ENCODE measurements around the gene DGKI. TPM values are rescaled to one million over a fixed set of nuclear protein-coding genes. Genes with fewer than 3 reads are reported as not detected.
"Not testable (repeated sequence)": the region's sequence is repeated elsewhere in the genome, so short reads cannot be mapped to it uniquely, and the experiment has no call there.

Gene DGKI
- total RNA-seq, 1 donor from 2014 or later: 21.4 TPM

DNA sequence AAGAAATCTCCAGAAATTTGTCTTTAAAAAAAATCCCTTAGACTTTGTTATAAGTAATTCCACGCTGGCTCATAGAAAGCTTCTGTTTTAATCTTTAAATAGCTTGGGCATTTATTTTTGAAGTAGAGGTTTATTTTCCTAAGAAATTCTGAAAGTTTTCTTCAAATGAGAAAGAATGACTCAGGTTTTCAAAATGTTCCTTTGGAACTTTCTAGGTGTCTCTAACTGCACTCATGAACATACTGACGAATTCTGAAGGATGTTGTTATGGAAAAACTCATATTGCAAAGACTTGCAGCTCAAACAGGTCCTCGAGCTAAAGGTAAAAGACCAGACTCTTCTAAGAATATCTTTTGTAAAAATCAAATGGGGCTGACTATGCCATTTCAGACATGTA, 10.7 kb downstream of the DGKI start:
- Mint-ChIP-seq H3K27ac (no peak overlapping the region), H3K9me3 (peaks cover 11% of the 10 kb centered on the region), H3K27me3 (peaks cover 6% of the 10 kb centered on the region), H3K4me1 (no peaks in the 10 kb centered on the region), H3K4me3 (no peak overlapping the region), H3K36me3 (ENCODE audit: low read depth) (no peaks in the 10 kb centered on the region)
- no peak for DNase-seq
- intact Hi-C loops (cut with micrococcal nuclease): no loop called here

DNA sequence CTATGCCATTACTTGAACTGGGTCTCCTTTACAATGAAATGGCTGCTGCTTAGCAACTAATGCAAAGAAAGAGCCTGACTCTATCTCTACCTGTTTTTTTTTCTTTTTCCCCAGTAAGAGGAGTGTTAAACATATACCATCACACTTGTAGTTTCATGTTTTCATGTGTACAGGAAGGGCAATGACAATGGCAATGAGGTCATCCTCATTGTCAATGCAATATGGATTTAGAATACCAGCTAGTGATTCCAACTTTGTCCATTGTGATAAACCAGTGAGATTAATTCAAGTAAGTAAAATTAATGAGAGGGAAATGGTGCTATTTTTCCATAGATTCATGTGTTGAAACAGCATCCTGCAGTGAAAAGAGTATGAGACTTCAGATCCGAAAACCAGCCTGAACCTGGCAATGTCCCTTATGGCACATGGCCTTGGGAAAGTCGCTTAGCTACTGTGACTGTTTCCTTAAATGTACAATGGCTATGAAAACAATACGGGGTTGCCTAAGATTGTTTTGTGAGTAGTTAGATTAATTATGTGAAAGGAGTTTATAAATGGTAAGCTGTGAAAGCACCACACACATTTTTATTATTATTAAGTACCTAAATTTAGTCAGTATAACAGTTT, 11.2 kb downstream of the DGKI start:
- Mint-ChIP-seq H3K36me3 (ENCODE audit: low read depth) (no peaks in the 10 kb centered on the region), H3K4me3 (no peak overlapping the region), H3K4me1 (no peaks in the 10 kb centered on the region), H3K27ac (no peak overlapping the region), H3K9me3 (peaks cover 11% of the 10 kb centered on the region), H3K27me3 (peaks cover 6% of the 10 kb centered on the region)
- intact Hi-C loops (cut with micrococcal nuclease): no loop called here
- no peak for DNase-seq

DNA sequence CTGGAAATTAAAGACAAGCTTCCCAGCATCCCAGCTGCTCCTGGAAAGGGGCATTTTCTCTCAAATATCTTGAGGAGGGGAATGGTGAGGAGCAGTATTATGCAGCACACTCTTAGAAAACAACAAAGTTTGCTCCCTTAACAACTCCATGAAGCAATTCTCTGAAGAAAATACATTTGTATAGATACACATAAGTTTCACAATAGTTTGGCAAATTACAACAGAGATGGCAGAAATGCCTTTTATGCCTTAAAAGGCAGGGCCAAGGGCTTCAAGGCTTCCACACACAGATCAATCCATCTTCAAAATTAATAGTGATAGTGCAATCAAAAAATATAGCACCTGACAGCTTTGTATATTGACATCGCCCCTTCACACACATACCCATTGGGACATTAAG, 12.2 kb downstream of the DGKI start:
- H3K4me1 Mint-ChIP-seq: no peaks in the 10 kb centered on the region
- no peak overlapping the region for H3K27ac Mint-ChIP-seq
- DNase-seq: no peak
- peaks cover 3% of the 10 kb centered on the region for H3K27me3 Mint-ChIP-seq
- no peak overlapping the region for H3K4me3 Mint-ChIP-seq
- H3K36me3 Mint-ChIP-seq (ENCODE audit: low read depth): no peaks in the 10 kb centered on the region
- peaks cover 11% of the 10 kb centered on the region for H3K9me3 Mint-ChIP-seq
- intact Hi-C loops (cut with micrococcal nuclease): no loop called here

DNA sequence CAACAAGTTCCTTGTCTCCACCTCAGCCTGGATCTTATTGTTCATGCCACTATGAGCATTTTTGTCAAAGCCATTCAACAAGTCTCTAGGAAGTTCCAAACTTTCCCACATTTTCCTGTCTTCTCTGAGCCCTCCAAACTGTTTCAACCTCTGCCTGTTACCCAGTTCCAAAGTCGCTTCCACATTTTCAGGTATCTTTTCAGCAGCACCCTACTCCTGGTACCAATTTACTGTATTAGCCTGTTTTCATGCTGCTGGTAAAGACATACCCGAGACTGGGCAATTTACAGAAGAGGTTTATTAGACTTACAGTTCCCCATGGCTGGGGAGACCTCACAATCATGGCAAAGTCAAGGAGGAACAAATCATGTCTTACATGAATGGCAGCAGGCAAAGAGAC, 13.8 kb downstream of the DGKI start:
- DNase-seq; H3K4me3 Mint-ChIP-seq; H3K4me1 Mint-ChIP-seq; H3K27ac Mint-ChIP-seq; H3K27me3 Mint-ChIP-seq; intact Hi-C loops (cut with micrococcal nuclease); H3K36me3 Mint-ChIP-seq (ENCODE audit: low read depth): not testable (repeated sequence)
- H3K9me3 Mint-ChIP-seq: peaks cover 11% of the 10 kb centered on the region

DNA sequence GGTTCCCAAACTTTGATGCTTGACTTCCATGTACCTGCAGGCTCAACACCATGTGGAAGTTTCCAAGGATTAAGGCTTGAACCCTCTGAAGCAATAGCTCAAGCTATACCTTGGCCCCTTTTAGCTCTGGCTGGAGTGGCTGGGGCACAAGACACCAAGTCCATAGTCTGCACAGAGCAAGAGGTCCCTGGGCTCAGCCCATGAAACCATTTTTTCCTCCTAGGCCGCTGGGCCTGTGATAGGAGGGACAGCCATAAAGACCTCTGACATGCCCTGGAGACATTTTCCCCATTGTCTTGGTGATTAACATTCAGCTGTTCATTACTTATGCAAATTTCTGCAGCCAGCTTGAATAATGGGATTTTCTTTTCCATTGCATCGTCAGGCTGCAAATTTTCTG, 14.4 kb downstream of the DGKI start:
- H3K36me3 Mint-ChIP-seq (ENCODE audit: low read depth): no peaks in the 10 kb centered on the region
- intact Hi-C loops (cut with micrococcal nuclease): no loop called here
- H3K27ac Mint-ChIP-seq: no peak overlapping the region
- no peak overlapping the region for H3K4me3 Mint-ChIP-seq
- peaks cover 5% of the 10 kb centered on the region for H3K27me3 Mint-ChIP-seq
- DNase-seq: no peak
- H3K9me3 Mint-ChIP-seq: peaks cover 11% of the 10 kb centered on the region
- no peaks in the 10 kb centered on the region for H3K4me1 Mint-ChIP-seq

DNA sequence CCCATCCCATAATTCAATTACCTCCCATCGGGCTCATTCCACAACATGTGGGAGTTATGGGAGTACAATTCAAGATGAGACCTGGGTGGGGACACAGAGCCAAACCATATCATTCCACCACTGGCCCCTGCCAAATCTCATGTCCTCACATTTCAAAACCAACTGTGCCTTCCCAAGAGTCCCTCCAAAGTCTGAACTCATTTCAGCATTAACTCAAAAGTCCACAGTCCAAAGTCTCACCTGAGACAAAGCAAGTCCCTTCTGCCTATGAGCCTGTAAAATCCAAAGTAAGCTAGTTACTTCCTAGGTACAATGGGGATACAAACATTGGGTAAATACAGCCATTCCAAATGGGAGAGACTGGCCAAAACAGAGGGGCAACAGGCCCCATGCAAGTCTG, 15.2 kb downstream of the DGKI start:
- H3K27me3 Mint-ChIP-seq; H3K27ac Mint-ChIP-seq; H3K4me3 Mint-ChIP-seq; DNase-seq; intact Hi-C loops (cut with micrococcal nuclease); H3K36me3 Mint-ChIP-seq (ENCODE audit: low read depth); H3K4me1 Mint-ChIP-seq: not testable (repeated sequence)
- H3K9me3 Mint-ChIP-seq: peaks cover 11% of the 10 kb centered on the region

DNA sequence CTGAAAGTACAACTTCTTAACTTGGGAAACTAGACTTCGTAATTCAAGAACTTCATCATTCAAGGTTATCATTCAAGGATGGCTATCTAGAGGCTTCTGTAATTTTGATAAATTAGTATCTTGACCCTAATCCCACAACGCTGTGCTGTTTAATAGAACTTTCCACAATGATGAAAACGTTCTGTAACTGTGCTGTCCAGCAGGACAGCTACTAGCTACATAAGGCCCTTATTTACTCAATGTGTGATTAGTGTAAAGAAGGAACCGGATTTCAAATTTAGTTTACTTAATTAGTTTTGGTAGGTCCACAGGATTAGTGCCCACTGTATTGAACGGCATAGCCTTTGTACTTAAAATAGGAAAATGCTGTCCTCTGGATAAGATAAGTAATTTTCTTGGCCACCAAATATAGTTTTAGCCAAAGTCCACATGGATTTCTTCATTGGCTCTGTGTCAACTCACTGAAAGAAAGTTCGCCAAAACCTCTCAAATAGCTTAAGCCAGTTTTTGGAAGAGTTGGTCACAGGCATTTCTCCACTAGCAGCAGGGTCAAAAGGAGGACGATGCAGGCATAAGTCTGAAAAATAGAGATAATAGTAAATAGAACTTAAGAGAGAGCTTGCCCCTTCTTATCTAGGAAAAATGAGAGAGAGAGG, 17.3 kb downstream of the DGKI start:
- H3K9me3 Mint-ChIP-seq: peaks cover 11% of the 10 kb centered on the region
- no peak overlapping the region for H3K4me3 Mint-ChIP-seq
- no peak for DNase-seq
- intact Hi-C loops (cut with micrococcal nuclease): no loop called here
- no peaks in the 10 kb centered on the region for H3K36me3 Mint-ChIP-seq (ENCODE audit: low read depth)
- H3K4me1 Mint-ChIP-seq: no peaks in the 10 kb centered on the region
- H3K27ac Mint-ChIP-seq: no peak overlapping the region
- H3K27me3 Mint-ChIP-seq: peaks cover 5% of the 10 kb centered on the region

DNA sequence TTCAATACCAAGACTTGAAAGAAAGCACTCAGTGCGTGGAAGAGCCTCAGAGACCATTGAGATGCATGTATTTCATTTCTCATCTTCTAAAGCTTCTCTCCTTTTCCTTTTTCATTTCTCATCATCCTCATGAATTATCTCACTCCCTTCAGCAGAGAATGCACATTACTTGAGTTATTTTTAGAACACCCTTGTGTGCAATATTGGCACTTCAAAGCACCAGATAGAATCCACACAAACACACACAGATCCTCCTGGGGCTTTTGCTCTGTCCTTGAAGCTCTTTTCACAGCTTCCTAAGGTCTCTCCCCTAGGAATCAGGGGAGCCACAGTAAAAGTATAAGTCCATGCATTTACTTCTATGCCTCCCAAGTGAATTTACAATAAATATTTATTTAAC, 18.3 kb downstream of the DGKI start:
- peaks cover 8% of the 10 kb centered on the region for H3K9me3 Mint-ChIP-seq
- H3K27ac Mint-ChIP-seq: no peak overlapping the region
- intact Hi-C loops (cut with micrococcal nuclease): no loop called here
- peaks cover 6% of the 10 kb centered on the region for H3K27me3 Mint-ChIP-seq
- DNase-seq: no peak
- H3K36me3 Mint-ChIP-seq (ENCODE audit: low read depth): no peaks in the 10 kb centered on the region
- no peaks in the 10 kb centered on the region for H3K4me1 Mint-ChIP-seq
- H3K4me3 Mint-ChIP-seq: no peak overlapping the region

DNA sequence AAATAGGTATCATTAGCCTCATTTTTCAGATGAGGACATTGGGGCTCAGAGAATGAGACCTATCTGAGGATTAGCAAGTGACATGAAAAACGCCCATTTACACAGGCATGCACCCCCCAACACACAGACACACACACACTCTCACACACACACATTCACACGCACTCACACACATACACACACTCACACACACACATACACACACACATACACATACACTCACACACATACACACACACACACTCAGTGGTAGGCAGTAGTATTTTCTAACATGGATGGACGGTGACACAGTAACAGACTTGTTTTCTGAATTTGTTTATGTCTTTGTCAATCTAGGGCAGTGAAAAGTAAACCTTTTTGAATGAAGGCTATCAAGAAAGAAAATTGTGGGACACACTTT, 21.3 kb downstream of the DGKI start:
- Mint-ChIP-seq H3K4me1 (no peaks in the 10 kb centered on the region), H3K27me3 (peaks cover 11% of the 10 kb centered on the region), H3K9me3 (no peaks in the 10 kb centered on the region), H3K4me3 (no peak overlapping the region), H3K27ac (no peak overlapping the region), H3K36me3 (ENCODE audit: low read depth) (no peaks in the 10 kb centered on the region)
- intact Hi-C loops (cut with micrococcal nuclease): no loop called here
- no peak for DNase-seq

DNA sequence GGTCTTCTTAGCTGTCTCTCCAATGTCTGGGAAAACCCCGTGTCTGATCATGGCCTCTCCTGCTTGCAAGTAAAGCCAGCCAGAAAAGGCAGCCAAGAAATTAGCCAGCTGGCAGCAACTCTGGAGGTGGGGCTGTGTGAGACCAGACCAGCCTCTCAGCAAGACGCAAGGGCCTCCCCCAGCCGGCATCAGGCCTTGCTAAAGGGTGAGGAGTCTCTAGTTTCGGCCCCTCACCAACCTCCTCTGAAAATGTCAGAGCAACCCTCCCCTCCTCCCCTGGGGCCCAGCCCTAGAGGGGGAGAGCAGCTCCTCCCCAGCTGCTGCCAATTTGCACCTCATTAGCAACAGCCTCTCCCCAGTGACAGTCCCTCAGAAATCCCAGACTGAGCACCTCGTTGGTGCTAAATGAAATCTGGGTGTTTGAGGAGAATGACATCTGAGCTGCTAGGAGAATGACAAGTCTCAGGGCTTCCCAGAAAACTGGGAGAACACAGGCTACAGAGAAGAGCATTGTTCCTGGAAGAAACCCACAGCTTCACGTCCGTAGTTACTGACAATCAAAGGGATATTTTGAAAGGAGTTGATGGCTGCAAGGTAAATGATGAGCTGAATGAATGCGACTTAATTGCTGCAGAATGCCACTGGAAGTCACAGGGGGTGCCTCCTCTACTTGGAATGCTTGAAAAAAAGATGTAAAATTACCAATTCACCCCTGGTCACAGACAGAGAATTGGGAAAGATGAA, 25.9 kb downstream of the DGKI start:
- Mint-ChIP-seq H3K36me3 (ENCODE audit: low read depth) (no peaks in the 10 kb centered on the region), H3K9me3 (no peaks in the 10 kb centered on the region), H3K4me3 (no peak overlapping the region), H3K27me3 (peaks cover 9% of the 10 kb centered on the region), H3K27ac (no peak overlapping the region), H3K4me1 (no peaks in the 10 kb centered on the region)
- intact Hi-C loops (cut with micrococcal nuclease): no loop called here
- DNase-seq: no peak

DNA sequence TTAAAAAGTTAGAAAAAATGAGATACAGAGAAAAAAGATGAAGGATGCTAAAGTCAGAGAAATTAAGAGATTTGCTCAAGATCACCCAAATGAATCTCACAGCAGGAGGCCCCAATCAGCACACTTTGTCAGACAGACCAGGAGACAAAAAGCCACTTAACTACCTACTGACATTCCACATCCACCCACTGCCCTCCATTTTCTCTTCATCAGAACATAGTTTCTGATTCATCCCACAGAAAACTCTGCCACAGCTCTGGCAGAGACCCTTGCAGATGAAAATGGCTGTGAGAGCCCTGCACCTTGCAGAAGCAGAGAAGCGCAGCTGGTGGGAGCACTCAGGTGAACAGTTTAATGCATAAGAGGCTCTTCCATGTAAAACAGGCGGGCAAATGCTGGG, 26.6 kb downstream of the DGKI start:
- intact Hi-C loops (cut with micrococcal nuclease): no loop called here
- no peak for DNase-seq
- Mint-ChIP-seq H3K4me1 (no peaks in the 10 kb centered on the region), H3K4me3 (no peak overlapping the region), H3K36me3 (ENCODE audit: low read depth) (no peaks in the 10 kb centered on the region), H3K27ac (no peak overlapping the region), H3K27me3 (peaks cover 9% of the 10 kb centered on the region), H3K9me3 (no peaks in the 10 kb centered on the region)

DNA sequence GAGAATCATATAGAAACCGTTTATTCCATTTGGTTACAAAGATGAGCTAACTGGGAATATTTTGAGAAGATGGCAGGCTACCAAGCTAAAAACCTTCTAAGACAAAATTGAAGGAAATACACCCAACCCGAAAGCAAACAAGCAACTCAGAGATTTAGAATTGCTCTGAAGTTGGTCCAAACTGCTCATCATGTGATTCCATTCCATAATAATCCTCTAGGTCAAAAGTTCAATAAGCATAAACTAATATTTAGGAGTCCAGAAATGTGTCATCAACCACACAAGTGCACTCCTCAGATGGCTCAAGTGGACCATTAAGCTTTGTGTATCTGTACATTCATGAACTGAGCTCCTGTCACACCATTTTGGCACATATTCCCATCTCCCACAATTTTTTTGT, 28.7 kb downstream of the DGKI start:
- Mint-ChIP-seq H3K27ac (no peak overlapping the region), H3K27me3 (peaks cover 6% of the 10 kb centered on the region), H3K9me3 (no peaks in the 10 kb centered on the region), H3K4me1 (no peaks in the 10 kb centered on the region), H3K36me3 (ENCODE audit: low read depth) (no peaks in the 10 kb centered on the region), H3K4me3 (no peak overlapping the region)
- DNase-seq: no peak
- intact Hi-C loops (cut with micrococcal nuclease): no loop called here

DNA sequence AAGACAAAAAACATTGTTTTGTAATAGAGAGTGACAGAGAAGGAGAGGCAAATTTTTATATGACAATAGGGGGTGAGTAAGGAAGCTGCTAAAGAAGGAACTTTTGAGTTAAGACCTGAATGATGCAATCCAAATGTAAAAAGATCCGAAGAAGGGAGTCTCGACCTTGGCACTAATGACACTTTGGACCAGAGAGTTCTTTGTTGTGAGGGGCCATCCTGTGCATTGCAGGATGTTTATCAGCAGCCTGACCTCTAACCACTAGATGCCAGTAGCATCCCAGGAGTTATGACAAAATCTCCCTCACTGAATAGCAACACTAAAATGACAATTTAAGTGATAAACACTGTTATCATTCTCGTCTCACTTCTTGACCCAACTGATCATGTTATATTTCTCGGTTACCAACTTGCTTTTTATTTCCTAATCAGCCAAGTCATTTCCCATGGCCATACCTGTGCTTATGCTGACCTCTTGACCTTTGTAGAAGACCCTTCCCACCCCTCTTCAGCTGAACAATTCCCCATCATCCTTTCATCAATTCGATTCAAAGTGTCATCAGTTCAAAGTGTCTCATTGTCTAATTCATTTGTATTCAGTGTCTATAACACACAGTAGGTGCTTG, 30.0 kb downstream of the DGKI start:
- no peaks in the 10 kb centered on the region for H3K4me1 Mint-ChIP-seq
- no peak for DNase-seq
- peaks cover 6% of the 10 kb centered on the region for H3K27me3 Mint-ChIP-seq
- no peaks in the 10 kb centered on the region for H3K36me3 Mint-ChIP-seq (ENCODE audit: low read depth)
- H3K27ac Mint-ChIP-seq: no peak overlapping the region
- H3K9me3 Mint-ChIP-seq: no peaks in the 10 kb centered on the region
- no peak overlapping the region for H3K4me3 Mint-ChIP-seq
- intact Hi-C loops (cut with micrococcal nuclease): loop anchor here (2.0 kb wide), 1 partner anchor 82 kb away; no protein-coding TSS in a partner anchor

DNA sequence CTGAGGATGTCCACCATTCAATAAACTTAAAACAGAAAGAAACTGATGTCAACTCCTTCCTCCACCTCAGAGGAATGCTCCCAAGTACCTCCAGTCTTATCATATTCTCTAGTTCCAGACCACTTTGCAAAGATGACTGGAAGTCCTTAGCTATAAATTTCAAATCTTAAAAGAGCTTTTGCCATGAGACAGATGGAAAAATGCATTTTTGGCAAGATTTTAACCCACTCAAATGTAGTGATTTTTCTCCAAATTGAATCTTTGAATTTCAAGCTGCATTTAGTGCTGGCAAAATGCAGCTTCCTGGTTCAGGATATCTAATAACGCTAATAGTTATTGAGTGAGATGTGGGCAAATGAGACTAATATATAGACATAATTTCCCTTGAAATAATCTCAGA, 33.2 kb downstream of the DGKI start:
- Mint-ChIP-seq H3K36me3 (ENCODE audit: low read depth) (no peaks in the 10 kb centered on the region), H3K4me1 (no peaks in the 10 kb centered on the region), H3K4me3 (no peak overlapping the region), H3K27me3 (no peaks in the 10 kb centered on the region), H3K27ac (no peak overlapping the region), H3K9me3 (no peaks in the 10 kb centered on the region)
- no peak for DNase-seq
- intact Hi-C loops (cut with micrococcal nuclease): no loop called here

All from activated CD4-positive, alpha-beta T cell treated with anti-CD3 and anti-CD28 coated beads, Interleukin-2, amount 10 ng/mL, durations not matched to agents 24 days and 14 days (primary cell).